NB4 (cell line): ENCODE measurements around the gene CALML3.

ENCODE experiments used
- DNase-seq: peaks from one replicate; pipeline ENCODE4 v3.0.0; 2010; ENCODE audit warnings: low read depth
- H3K4me3 ChIP-seq: one replicate; pipeline ENCODE4 v1.5.1; 2011; ENCODE audit warnings: mild to moderate bottlenecking, low read depth, low read length, moderate library complexity
- MYC ChIP-seq: IDR thresholded peaks from 2 replicates; pipeline ENCODE4 v1.6.1; 2011; ENCODE audit warnings: low read depth, low read length
- POLR2A ChIP-seq: IDR thresholded peaks from 2 replicates; pipeline ENCODE4 v1.6.1; 2011; ENCODE audit warnings: mild to moderate bottlenecking; ENCODE audit not compliant: insufficient read length; ENCODE audit errors: extremely low read depth
- TF ChIP-seq, protein P1 (sequence below): IDR thresholded peaks from 2 replicates; pipeline ENCODE4 v1.6.1; 2011; ENCODE audit warnings: low read depth, low read length
- TF ChIP-seq, protein P2 (sequence below): IDR thresholded peaks from one replicate; pipeline ENCODE4 v1.5.1; 2012; ENCODE audit warnings: low read depth, low read length

Gene CALML3

DNA sequence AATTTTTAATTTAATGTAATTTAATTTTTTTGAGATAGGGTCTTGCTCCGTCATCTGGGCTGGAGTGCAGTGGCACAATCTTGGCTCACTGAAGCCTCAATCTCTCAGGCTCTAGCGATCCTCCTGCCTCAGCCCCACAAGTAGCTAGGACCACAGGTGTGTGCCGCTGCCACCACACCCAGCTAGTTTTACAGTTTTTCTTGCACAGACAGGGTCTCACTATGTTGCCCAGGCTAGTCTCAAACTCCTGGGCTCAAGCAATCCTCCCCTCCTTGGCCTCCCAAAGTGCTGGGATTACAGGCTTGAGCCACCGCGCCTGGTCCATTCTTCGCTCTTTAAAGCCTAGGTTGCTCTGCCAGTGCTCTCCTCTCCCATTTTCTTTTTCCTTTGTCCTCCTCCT is 12.9 kb downstream of the CALML3 start:
- TF ChIP-seq, protein P1, sequence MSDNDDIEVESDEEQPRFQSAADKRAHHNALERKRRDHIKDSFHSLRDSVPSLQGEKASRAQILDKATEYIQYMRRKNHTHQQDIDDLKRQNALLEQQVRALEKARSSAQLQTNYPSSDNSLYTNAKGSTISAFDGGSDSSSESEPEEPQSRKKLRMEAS: no peak
- TF ChIP-seq, protein P2, sequence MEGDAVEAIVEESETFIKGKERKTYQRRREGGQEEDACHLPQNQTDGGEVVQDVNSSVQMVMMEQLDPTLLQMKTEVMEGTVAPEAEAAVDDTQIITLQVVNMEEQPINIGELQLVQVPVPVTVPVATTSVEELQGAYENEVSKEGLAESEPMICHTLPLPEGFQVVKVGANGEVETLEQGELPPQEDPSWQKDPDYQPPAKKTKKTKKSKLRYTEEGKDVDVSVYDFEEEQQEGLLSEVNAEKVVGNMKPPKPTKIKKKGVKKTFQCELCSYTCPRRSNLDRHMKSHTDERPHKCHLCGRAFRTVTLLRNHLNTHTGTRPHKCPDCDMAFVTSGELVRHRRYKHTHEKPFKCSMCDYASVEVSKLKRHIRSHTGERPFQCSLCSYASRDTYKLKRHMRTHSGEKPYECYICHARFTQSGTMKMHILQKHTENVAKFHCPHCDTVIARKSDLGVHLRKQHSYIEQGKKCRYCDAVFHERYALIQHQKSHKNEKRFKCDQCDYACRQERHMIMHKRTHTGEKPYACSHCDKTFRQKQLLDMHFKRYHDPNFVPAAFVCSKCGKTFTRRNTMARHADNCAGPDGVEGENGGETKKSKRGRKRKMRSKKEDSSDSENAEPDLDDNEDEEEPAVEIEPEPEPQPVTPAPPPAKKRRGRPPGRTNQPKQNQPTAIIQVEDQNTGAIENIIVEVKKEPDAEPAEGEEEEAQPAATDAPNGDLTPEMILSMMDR: no peak
- TF ChIP-seq POLR2A: no peak
- H3K4me3 ChIP-seq: no peak overlapping the region
- DNase-seq: no peak

DNA sequence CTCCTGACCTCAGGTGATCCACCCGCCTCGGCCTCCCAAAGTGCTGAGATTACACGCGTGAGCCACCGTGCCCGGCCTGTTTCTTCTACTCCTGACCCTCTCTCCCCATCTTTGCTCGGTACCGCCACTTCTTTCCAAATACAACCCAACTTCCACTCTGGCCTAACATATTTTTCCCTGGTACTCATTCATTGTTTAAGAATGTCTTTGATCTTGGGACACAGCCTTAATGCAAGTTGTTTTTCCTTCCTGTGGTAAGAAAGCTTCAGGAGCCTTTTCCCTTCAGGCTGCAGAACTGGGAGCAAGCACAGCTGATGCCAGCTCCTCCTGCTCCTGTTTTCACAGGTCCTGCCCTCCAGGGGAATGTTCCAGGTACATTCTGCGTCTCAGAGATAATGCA is 13.7 kb downstream of the CALML3 start:
- DNase-seq: no peak
- TF ChIP-seq MYC: no peak
- TF ChIP-seq, protein P1: no peak
- TF ChIP-seq, protein P2: no peak
- no peak for TF ChIP-seq POLR2A
- H3K4me3 ChIP-seq: no peak overlapping the region

DNA sequence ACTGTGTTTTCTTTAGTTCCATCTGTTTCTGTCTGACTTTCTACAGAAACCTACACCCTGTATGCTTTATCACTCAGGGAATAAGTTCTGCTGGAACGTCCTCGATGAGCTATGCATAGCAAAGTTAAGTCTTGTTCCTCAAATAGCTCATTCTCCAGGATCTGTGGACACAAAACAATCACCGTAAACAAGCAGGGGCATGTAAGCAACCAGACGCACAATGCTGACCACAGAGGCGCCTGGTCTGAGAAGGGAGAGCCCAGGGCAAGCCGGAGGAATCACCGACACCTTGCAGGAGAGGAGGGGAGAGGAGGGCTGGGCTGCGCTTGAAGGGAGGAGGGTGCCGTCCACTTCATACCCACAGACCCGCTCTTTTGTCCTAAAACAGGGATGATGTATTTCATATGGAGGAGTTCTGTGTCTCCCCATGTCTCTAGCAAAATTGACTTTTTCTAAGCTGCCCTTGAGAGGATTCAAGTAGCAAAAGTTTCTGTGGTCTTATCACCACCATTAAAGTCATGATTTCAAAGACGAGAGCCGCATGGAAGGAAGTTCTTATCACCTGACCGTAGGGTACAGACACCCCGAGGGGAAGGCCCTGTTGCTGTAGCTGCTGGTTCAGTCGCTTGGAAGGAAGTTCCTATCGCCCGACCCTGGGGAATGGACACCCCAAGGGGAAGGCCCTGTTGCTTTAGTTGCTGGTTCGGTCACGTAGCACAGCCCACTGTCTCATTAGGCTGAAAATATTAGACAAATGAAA is 14.3 kb downstream of the CALML3 start:
- TF ChIP-seq, protein P1: no peak
- TF ChIP-seq POLR2A: no peak
- TF ChIP-seq, protein P2: no peak
- TF ChIP-seq MYC: no peak
- H3K4me3 ChIP-seq: no peak overlapping the region
- no peak for DNase-seq

DNA sequence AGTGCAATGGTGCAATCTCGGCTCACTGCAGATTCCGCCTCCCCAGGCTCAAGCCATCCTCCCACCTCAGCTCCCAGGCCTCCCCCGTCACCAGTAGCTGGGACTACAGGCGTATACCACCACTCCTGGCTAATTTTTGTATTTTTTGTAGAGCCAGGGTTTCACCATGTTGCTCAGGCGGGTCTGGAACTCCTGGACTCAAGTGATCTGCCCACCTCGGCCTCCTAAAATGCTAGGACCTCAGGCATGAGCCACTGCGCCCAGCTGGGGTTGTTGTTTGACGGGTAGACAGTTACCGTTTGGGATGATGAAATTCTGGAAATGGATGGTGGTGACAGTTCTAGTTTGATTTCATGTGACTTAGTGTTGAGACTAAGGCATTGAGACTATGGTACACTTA is 15.3 kb downstream of the CALML3 start:
- TF ChIP-seq, protein P1: no peak
- TF ChIP-seq POLR2A: no peak
- TF ChIP-seq MYC: no peak
- TF ChIP-seq, protein P2: no peak
- no peak for DNase-seq
- H3K4me3 ChIP-seq: no peak overlapping the region

DNA sequence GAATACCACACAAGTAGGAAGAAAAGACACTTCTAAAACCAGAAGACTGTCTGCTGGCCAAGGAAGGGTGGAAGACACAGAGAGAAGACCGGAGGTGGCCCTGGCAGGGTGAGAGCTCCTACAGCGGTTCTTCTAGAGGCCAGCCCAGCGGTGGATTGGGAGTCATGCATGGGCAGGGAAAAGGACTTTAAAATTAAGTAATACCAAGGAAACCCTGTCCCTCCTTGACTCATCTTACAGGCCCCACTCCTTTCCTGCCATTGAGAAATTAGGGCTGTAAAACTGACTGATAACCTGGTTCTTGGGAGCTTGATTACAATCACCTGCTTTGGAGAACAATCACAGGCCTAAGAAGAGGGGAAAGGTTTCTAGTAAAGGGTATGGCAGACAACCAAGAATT is 16.1 kb downstream of the CALML3 start:
- TF ChIP-seq, protein P2: no peak
- TF ChIP-seq MYC (no peak), POLR2A (no peak)
- TF ChIP-seq, protein P1: no peak
- H3K4me3 ChIP-seq: no peak overlapping the region
- no peak for DNase-seq
